BE2C (cell line): Measurements from ENCODE around the gene FAM124B.

Source experiments
- DNase-seq: peaks from one replicate; pipeline ENCODE4 v3.0.0-alpha.2; 2020
- H3K27me3 ChIP-seq: fragments of 250-450 bp; sonication (Bioruptor Pico); 2 replicates; pipeline ENCODE4 v1.5.1; 2020; ENCODE audit warnings: mild to moderate bottlenecking
- H3K36me3 ChIP-seq: fragments of 250-450 bp; sonication (Bioruptor Pico); 2 replicates; pipeline ENCODE4 v1.5.1; 2020; ENCODE audit warnings: mild to moderate bottlenecking
- H3K4me1 ChIP-seq: fragments of 250-450 bp; sonication (Bioruptor Pico); 2 replicates; pipeline ENCODE4 v1.5.1; 2020
- H3K4me3 ChIP-seq: 2 replicates; pipeline ENCODE4 v1.5.1; 2011; ENCODE audit warnings: low read depth, low read length
- H3K9me3 ChIP-seq: fragments of 250-450 bp; sonication (Bioruptor Pico); 2 replicates; pipeline ENCODE4 v1.5.1; 2020
- TF ChIP-seq, protein P1 (sequence below): IDR thresholded peaks from 2 replicates; pipeline ENCODE4 v1.5.1; 2012; ENCODE audit warnings: mild to moderate bottlenecking, low read depth, low read length

Gene FAM124B

DNA sequence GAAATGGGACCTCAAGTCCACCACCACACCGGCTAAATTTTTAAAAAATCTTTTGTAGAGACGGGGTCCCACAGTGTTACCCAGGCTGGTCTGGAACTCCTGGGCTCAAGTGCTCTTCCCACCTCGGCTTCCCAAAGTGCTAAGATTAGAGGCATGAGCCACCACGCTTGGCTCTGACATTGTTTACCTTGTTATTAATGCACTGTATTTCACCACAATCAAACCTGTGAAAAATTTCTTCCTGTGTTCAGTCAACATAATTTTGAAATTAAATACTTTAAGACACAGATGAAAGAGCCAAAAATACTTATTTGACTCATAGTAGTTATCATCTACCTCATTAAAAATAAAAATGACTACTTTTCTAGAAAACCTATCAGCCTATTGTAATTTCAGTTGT, 16.0 kb upstream of the FAM124B start:
- H3K36me3 ChIP-seq = no peaks in the 10 kb centered on the region
- no peaks in the 10 kb centered on the region for H3K9me3 ChIP-seq
- no peak overlapping the region for H3K4me3 ChIP-seq
- no peaks in the 10 kb centered on the region for H3K27me3 ChIP-seq
- no peaks in the 10 kb centered on the region for H3K4me1 ChIP-seq
- TF ChIP-seq, protein P1, sequence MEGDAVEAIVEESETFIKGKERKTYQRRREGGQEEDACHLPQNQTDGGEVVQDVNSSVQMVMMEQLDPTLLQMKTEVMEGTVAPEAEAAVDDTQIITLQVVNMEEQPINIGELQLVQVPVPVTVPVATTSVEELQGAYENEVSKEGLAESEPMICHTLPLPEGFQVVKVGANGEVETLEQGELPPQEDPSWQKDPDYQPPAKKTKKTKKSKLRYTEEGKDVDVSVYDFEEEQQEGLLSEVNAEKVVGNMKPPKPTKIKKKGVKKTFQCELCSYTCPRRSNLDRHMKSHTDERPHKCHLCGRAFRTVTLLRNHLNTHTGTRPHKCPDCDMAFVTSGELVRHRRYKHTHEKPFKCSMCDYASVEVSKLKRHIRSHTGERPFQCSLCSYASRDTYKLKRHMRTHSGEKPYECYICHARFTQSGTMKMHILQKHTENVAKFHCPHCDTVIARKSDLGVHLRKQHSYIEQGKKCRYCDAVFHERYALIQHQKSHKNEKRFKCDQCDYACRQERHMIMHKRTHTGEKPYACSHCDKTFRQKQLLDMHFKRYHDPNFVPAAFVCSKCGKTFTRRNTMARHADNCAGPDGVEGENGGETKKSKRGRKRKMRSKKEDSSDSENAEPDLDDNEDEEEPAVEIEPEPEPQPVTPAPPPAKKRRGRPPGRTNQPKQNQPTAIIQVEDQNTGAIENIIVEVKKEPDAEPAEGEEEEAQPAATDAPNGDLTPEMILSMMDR = no peak
- no peak for DNase-seq

DNA sequence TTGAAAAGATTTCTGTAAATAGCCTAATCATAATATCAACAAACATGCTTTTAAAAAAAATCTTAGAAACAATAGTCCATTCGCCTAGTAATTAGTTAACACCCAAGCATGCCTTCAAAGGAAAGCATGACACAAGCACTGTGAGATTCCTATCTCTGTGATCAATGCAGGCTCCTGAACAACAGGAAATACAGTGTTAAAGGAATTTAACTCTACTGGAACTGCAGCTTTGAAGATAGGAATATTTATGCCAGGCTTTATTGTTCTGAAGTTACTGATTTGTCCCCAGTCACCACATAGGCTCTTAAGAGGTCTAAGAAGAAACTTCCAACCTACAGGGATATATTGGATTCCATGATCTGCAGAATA, 15.4 kb upstream of the FAM124B start:
- 0 out of 2 replicates have a peak, but pooled peaks cover 4% of the 10 kb centered on the region for H3K4me1 ChIP-seq
- no peaks in the 10 kb centered on the region for H3K9me3 ChIP-seq
- no peaks in the 10 kb centered on the region for H3K27me3 ChIP-seq
- no peak for DNase-seq
- no peaks in the 10 kb centered on the region for H3K36me3 ChIP-seq
- no peak overlapping the region for H3K4me3 ChIP-seq
- TF ChIP-seq, protein P1 = no peak

DNA sequence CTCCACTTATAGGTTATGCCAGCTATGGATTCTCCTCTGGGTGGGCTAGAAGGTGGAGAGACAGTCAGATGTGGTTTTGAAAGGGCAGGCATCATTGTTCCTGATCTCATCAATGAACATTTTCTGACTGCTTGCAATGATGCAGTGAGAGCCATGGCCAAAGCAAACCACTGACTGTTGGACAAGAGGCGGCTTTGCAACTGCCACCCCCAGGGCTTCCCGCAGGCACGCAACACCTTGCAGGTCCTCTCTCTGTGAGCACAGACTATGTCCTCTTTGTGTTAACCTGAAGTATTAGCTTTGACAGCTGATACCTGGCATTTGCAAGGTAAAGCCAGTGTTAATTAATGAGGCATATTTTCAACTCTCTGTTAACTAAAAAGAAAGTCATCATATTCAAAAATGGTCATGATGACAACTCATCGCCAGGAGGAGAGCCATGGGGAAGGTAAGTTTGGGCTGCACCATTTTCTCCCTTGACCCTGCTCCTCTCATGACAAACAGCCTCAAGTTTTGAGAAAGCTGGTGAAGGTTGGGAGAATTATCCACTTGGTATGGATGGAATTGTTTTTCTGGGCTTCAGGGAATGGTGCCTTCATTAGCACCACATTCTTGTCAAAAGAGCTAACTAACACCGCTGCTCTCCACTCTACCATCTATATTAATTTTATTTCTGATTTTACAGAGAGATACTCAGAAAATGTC, 14.9 kb upstream of the FAM124B start:
- TF ChIP-seq, protein P1 = no peak
- H3K27me3 ChIP-seq = no peaks in the 10 kb centered on the region
- DNase-seq = no peak

DNA sequence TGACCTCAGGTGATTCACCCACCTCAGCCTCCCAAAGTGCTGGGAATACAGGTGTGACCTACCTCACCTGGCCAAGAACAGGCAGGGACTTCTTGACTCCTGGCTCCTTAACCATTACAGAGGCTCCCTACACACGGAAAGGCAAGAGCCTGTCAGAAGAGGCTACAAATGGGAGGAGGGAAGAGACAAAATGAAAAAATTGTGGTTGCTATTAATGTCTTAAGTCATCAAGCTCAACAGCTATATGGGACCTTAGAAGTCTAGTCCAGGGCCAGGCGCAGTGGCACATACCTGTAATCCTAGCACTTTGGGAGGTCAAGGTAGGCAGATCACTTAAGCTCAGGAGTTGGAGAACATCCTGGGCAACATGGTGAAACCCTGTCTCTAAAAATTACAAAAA, 11.5 kb upstream of the FAM124B start:
- H3K27me3 ChIP-seq = no peaks in the 10 kb centered on the region
- no peaks in the 10 kb centered on the region for H3K9me3 ChIP-seq
- H3K4me3 ChIP-seq = no peak overlapping the region
- DNase-seq = no peak
- no peaks in the 10 kb centered on the region for H3K36me3 ChIP-seq
- TF ChIP-seq, protein P1 = no peak
- 0 out of 2 replicates have a peak, but pooled peaks cover 5% of the 10 kb centered on the region for H3K4me1 ChIP-seq

More for the DNA sequence above, 14.9 kb upstream of the FAM124B start:
- 0 out of 2 replicates have a peak, but pooled peaks cover 5% of the 10 kb centered on the region for H3K4me1 ChIP-seq
- no peaks in the 10 kb centered on the region for H3K36me3 ChIP-seq
- no peaks in the 10 kb centered on the region for H3K9me3 ChIP-seq
- no peak overlapping the region for H3K4me3 ChIP-seq

DNA sequence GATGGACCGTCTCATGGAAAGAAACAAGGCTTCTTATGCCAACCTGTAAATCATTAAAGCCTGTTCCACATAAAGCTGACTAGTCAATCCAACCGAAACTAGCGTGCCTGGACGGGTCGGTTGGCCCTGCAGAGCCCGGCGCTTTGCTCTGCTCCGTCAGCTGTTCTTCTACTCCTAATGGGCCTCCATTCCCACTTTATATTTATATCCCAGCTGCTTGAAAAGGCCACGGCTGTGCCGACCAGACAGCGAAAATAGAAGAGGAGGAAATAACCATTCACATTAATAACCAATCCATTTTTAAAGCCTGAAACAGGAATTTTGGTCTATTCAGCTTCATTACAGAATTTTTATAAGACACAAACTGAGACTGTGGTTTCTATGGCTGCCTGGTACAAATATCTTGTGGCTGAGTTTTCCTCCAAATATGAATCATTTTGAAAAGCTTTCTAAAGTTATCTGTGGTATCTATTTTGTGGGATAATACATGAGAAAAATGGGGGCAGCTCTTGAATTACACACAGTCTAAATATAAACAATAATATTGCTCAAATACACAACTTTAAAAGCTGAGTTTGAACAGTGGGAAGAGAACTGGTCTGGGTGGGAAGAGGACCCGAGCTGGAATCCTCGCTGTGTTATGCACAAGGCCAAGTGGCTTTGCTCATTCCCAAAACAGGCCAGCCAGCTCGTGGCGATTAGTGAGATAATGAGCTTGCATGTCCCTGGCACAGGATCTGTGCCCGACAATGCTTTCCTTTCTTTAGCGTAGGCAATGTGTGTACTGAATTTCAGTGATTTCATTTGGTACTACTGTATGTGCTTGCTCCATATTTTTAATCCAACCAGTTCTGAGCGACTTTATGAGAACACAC, 10.5 kb upstream of the FAM124B start:
- Histone ChIP-seq H3K4me1 (0 out of 2 replicates have a peak, but pooled peaks cover 5% of the 10 kb centered on the region), H3K27me3 (no peaks in the 10 kb centered on the region), H3K36me3 (no peaks in the 10 kb centered on the region), H3K9me3 (no peaks in the 10 kb centered on the region), H3K4me3 (no peak overlapping the region)
- TF ChIP-seq, protein P1 = no peak
- peak; percentile 43 for DNase-seq
